GM04504 (cell line): ENCODE measurements around the gene MRPL45.

ENCODE experiments used
- DNase-seq: peaks from one replicate; pipeline ENCODE4 v3.0.0-alpha.2; 2012; ENCODE audit warnings: low read depth

Gene MRPL45

GRCh38 chr17:38349097-38349730, 52.2 kb downstream of the MRPL45 start:
- DNase-seq, result peak; percentile 68

GRCh38 chr17:38350035-38350434, 53.1 kb downstream of the MRPL45 start:
- no peak for DNase-seq

GRCh38 chr17:38351412-38352222, 54.6 kb downstream of the MRPL45 start, which contains the start of gene SOCS7:
Gene SOCS7, plus strand, starts transcription at chr17:38351844. Its CDS starts 209 bp downstream, at chr17:38352053.
- peak; percentile 86 for DNase-seq

- DNase-seq, result no peak
Measured at GRCh38 chr17:38352245-38353085, 55.5 kb downstream of the MRPL45 start.

- no peak for DNase-seq
Measured at GRCh38 chr17:38353086-38353604, 56.2 kb downstream of the MRPL45 start.

GRCh38 chr17:38353668-38354067, 56.7 kb downstream of the MRPL45 start:
- DNase-seq, result no peak

- no peak for DNase-seq
Measured at GRCh38 chr17:38354466-38354865, 57.5 kb downstream of the MRPL45 start.

- DNase-seq, result no peak
Measured at GRCh38 chr17:38355251-38355650, 58.3 kb downstream of the MRPL45 start.

GRCh38 chr17:38357486-38358123, 60.6 kb downstream of the MRPL45 start:
- DNase-seq, result no peak

GRCh38 chr17:38358586-38359513, 61.9 kb downstream of the MRPL45 start:
- no peak for DNase-seq

- no peak for DNase-seq
Measured at GRCh38 chr17:38361694-38362465, 64.9 kb downstream of the MRPL45 start.

GRCh38 chr17:38363016-38363415, 66.0 kb downstream of the MRPL45 start:
- no peak for DNase-seq

- no peak for DNase-seq
Measured at GRCh38 chr17:38364741-38365140, 67.8 kb downstream of the MRPL45 start.

GRCh38 chr17:38369124-38369886, 72.3 kb downstream of the MRPL45 start:
- DNase-seq, result no peak
